Inferior parietal cortex (tissue), 1 donor: ENCODE measurements around the gene NR4A1.
"Not testable (repeated sequence)": the region's sequence is repeated elsewhere in the genome, so short reads cannot be mapped to it uniquely, and the experiment has no call there.

ENCODE experiments used
- DNase-seq: peaks from one replicate; pipeline ENCODE4 v3.0.0-alpha.2; 2016; ENCODE audit errors: extremely low spot score

NR4A1 gene

GRCh38 chr12:52097045-52097666, 45.9 kb downstream of the NR4A1 start:
- no peak for DNase-seq

GRCh38 chr12:52104431-52105089, 53.3 kb downstream of the NR4A1 start:
- DNase-seq, result not testable (repeated sequence)
